Prostate gland (tissue), 2 donors: Measurements from ENCODE around the gene ALPG. TPM values are rescaled to one million over a fixed set of nuclear protein-coding genes. Genes with fewer than 3 reads are reported as not detected.

Experiments
- DNase-seq: peaks from one replicate; pipeline ENCODE4 v3.0.0-alpha.2; 2019; ENCODE audit warnings: low spot score
- H3K27ac ChIP-seq, 2 donors: fragments of 200-600 bp; sonication (generic); 2 replicates each; pipeline ENCODE4 v1.5.1; 2017 to 2019
- H3K27me3 ChIP-seq: fragments of 200-600 bp; sonication (generic); replicated peaks from 2 replicates; pipeline ENCODE4 v1.5.1; 2019; ENCODE audit not compliant: insufficient read depth
- H3K36me3 ChIP-seq, 2 donors: fragments of 200-600 bp; sonication (generic); 1 replicate in 1 of 2; 2 replicates in 1 of 2; pipeline versions ENCODE4 v1.5.1 to v1.8.1; 2017 to 2019
- H3K4me1 ChIP-seq: fragments of 200-600 bp; sonication (generic); replicated peaks from 2 replicates; pipeline ENCODE4 v1.5.1; 2019
- H3K4me3 ChIP-seq, 2 donors: fragments of 200-600 bp; sonication (generic); 2 replicates each; pipeline ENCODE4 v1.5.1; 2017 to 2019
- H3K9me3 ChIP-seq: fragments of 200-600 bp; sonication (generic); 2 replicates; pipeline ENCODE4 v1.5.1; 2017
- CTCF ChIP-seq, 4 experiments: fragments of 200-600 bp in 2 of 4; fragments of 450-650 bp in 2 of 4; sonication (generic) in 2 of 4; IDR thresholded peaks; 1 replicate in 3 of 4; 2 replicates in 1 of 4; pipeline ENCODE4 v1.5.1; 2016 to 2019; ENCODE audit warnings: antibody characterized with exemption in 4 of 4, mild to moderate bottlenecking in 2 of 4, moderate library complexity in 2 of 4
- POLR2A ChIP-seq: fragments of 450-650 bp; IDR thresholded peaks from one replicate; pipeline ENCODE4 v1.6.1; 2016; ENCODE audit warnings: antibody characterized with exemption, mild to moderate bottlenecking
- POLR2AphosphoS5 ChIP-seq: sonication (generic); formaldehyde crosslinking; IDR thresholded peaks from one replicate; pipeline ENCODE4 v1.6.1; 2017; ENCODE audit warnings: antibody characterized with exemption
- WGBS: methylation state at CpG from one replicate; pipeline ENCODE4 v1.1.5; 2018; 5-methylcytosine and 5-hydroxymethylcytosine counted together
- intact Hi-C: fragments of 100-400 bp; cut with DNase I; formaldehyde crosslinking; loops from one replicate; pipeline ENCODE4 v1.14.2; 2022
- total RNA-seq, 2 donors: library from RNA; depleted of rRNA; stranded (reverse); fragments of >200 nt; gene quantifications; one replicate each; pipeline ENCODE4 v1.1.0, GENCODE V29; 2016

ALPG gene
- total RNA-seq, 2 donors from 2014 or later = 0.34 TPM; not detected in 1

DNA sequence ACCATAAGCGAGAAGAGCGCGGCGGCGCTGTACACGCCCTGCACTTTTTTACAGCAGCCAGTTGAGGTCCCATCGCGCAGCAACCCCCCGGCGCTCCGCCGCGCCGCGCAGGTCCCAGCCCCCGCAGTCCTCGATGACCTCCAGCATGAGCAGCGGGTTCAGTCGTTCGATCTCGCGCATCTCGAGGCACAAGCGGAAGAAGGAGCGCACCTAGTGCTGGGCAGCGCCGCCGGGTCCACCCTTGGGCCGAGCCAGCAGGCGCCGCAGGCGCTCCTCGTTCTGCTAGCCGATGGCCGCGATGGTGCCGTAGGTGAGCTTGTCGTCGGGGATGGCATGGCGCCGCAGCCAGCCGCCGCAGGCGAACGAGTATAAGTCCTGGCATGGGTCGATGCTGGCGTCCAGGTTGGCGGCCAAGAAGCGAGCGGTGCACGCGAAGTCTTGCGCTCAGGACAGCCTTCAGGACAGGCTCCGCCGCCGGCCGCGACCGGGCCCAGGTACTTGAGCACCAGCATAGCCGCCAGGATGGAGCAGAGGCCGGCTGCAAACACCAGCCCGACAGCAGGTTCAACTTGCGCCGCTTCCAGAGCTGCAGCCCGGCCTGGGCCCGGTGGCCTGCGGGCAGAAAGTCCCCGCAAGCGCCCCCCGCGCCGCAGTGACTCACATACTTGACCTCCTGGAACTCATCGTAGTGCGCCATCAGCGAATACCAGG lies 19.7 kb upstream of the ALPG start:
- Histone ChIP-seq H3K36me3 (no peaks in the 10 kb centered on the region), H3K27me3 (peaks cover 23% of the 10 kb centered on the region), H3K9me3 (no peaks in the 10 kb centered on the region), H3K4me1 (no peaks in the 10 kb centered on the region), H3K4me3 (no peak overlapping the region), H3K27ac (no peak overlapping the region)
- no peak for TF ChIP-seq POLR2AphosphoS5
- no peak for TF ChIP-seq CTCF (IDR thresholded peaks at IDR 0.05)
- no peak for TF ChIP-seq POLR2A
- intact Hi-C loops = no loop called here
- no peak for DNase-seq
- 20% methylated on average over 69 of the region's 75 CpGs for WGBS

GRCh38 chr2:232387451-232388171 lies 19.0 kb upstream of the ALPG start:
- DNase-seq = no peak
- Histone ChIP-seq H3K4me3 (no peak overlapping the region), H3K36me3 (no peaks in the 10 kb centered on the region), H3K27me3 (peaks cover 20% of the 10 kb centered on the region), H3K4me1 (no peaks in the 10 kb centered on the region), H3K27ac (no peak overlapping the region), H3K9me3 (no peaks in the 10 kb centered on the region)
- intact Hi-C loops = no loop called here
- TF ChIP-seq POLR2AphosphoS5 (no peak), CTCF (IDR thresholded peaks at IDR 0.05) (no peak), POLR2A (no peak)
- 22% methylated on average over 47 of the region's 50 CpGs for WGBS

DNA sequence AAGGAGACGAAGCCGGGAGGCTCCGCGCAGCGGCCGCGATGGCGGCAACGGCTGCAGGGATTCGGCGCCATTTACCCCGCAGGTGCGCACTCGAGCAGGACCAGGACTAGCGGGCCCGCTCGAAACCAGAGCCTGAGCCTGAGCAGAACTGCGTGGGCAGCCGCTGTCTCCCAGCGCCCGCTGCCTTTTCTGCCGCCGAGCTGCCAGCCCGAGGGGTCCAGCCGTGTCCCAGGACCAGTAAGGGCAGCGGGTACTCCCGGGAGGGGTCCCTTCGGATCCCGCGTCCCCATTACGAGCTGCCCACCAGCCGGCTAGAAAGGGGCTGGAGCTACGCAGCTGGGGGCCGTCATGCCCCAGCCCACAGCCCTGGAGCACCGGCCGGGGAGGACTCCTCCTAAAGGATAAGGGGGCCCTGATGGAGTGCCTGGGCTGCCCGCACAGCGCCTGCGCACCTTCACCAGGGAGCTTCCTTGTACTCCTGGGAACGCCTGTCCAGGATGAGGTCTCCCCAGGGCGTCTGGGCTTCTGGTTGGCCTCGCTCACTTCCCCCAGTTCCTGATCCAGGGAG lies 18.2 kb upstream of the ALPG start:
- H3K4me3 ChIP-seq = no peak overlapping the region
- 23% methylated on average over 19 of the region's 42 CpGs for WGBS
- no peaks in the 10 kb centered on the region for H3K9me3 ChIP-seq
- H3K4me1 ChIP-seq = no peaks in the 10 kb centered on the region
- H3K36me3 ChIP-seq = no peaks in the 10 kb centered on the region
- no peak overlapping the region for H3K27ac ChIP-seq
- DNase-seq = no peak
- TF ChIP-seq POLR2AphosphoS5 = no peak
- TF ChIP-seq CTCF (IDR thresholded peaks at IDR 0.05) = no peak
- TF ChIP-seq POLR2A = no peak
- H3K27me3 ChIP-seq = peaks cover 13% of the 10 kb centered on the region
- intact Hi-C loops = no loop called here

GRCh38 chr2:232389327-232389726 lies 17.3 kb upstream of the ALPG start:
- no peak for TF ChIP-seq POLR2A
- no peak for TF ChIP-seq POLR2AphosphoS5
- TF ChIP-seq CTCF (IDR thresholded peaks at IDR 0.05) = no peak
- no peak overlapping the region for H3K4me3 ChIP-seq
- H3K27ac ChIP-seq = no peak overlapping the region
- no peak for DNase-seq
- no peaks in the 10 kb centered on the region for H3K9me3 ChIP-seq
- peaks cover 13% of the 10 kb centered on the region for H3K27me3 ChIP-seq
- no peaks in the 10 kb centered on the region for H3K36me3 ChIP-seq
- no peaks in the 10 kb centered on the region for H3K4me1 ChIP-seq
- intact Hi-C loops = no loop called here
- 73% methylated on average over 6 of the region's 6 CpGs for WGBS
